ENCODE measurements around the gene CLDN7. TPM values are rescaled to one million over a fixed set of nuclear protein-coding genes. Genes with fewer than 3 reads are reported as not detected.

CLDN7 gene
- total and polyA plus RNA-seq, 2 donors from 2014 or later: 119 to 233 TPM

- DNase-seq (peak in 3 of 5 donors; percentile 96 to 98 (median 98)), FAIRE-seq (no peak)
- Histone ChIP-seq H3K27me3 (ENCODE audit: control insufficient read depth, insufficient read depth, low read length) (no peaks in the 10 kb centered on the region), H3K9me3 (ENCODE audit: control insufficient read depth in 2 of 3, insufficient read depth in 1 of 3, low read length in 3 of 3) (no peaks in the 10 kb centered on the region), H3K9ac (ENCODE audit: low read length in 3 of 3) (peak overlapping the region in 1 of 3 donors; percentile 34), H3K36me3 (ENCODE audit: control insufficient read depth in 2 of 3, insufficient read depth in 3 of 3, low read length in 3 of 3) (no peaks in the 10 kb centered on the region), H3K4me3 (ENCODE audit: low read length in 3 of 3) (peak overlapping the region; percentile 50 to 69 (median 57)), H3K4me1 (ENCODE audit: control insufficient read depth in 2 of 3, insufficient read depth in 2 of 3, low read depth in 1 of 3, low read length in 3 of 3) (peaks cover 4 to 21% (median 20%) of the 10 kb centered on the region in 3 donors), H3K27ac (ENCODE audit: low read depth in 2 of 2, low read length in 2 of 2) (peak overlapping the region; percentile 81 to 84)
- intact Hi-C loops (cut with DNase I): no loop called here
- no peak for TF ChIP-seq CTCF (IDR thresholded peaks at IDR 0.05; ENCODE audit: borderline replicate concordance, extremely low read depth, insufficient read depth)
Measured at GRCh38 chr17:7213895-7214299, 48.4 kb downstream of the CLDN7 start.

GRCh38 chr17:7211491-7212273, 50.6 kb downstream of the CLDN7 start:
- no peaks in the 10 kb centered on the region for H3K9me3 ChIP-seq (ENCODE audit: control insufficient read depth in 2 of 3, insufficient read depth in 1 of 3, low read length in 3 of 3)
- peak overlapping the region in 1 of 3 donors; percentile 32 for H3K9ac ChIP-seq (ENCODE audit: low read length in 3 of 3)
- no peak for TF ChIP-seq CTCF (IDR thresholded peaks at IDR 0.05; ENCODE audit: borderline replicate concordance, extremely low read depth, insufficient read depth)
- H3K36me3 ChIP-seq (ENCODE audit: control insufficient read depth in 2 of 3, insufficient read depth in 3 of 3, low read length in 3 of 3): no peaks in the 10 kb centered on the region
- peak in 3 of 5 donors; percentile 40 to 81 (median 63) for DNase-seq
- H3K27ac ChIP-seq (ENCODE audit: low read depth in 2 of 2, low read length in 2 of 2): no peak overlapping the region
- no peak for FAIRE-seq
- peak overlapping the region in 1 of 3 donors; percentile 12 for H3K4me3 ChIP-seq (ENCODE audit: low read length in 3 of 3)
- intact Hi-C loops (cut with DNase I): no loop called here
- H3K27me3 ChIP-seq (ENCODE audit: control insufficient read depth, insufficient read depth, low read length): no peaks in the 10 kb centered on the region
- peaks cover 4 to 12% (median 11%) of the 10 kb centered on the region in 3 donors for H3K4me1 ChIP-seq (ENCODE audit: control insufficient read depth in 2 of 3, insufficient read depth in 2 of 3, low read depth in 1 of 3, low read length in 3 of 3)

Small RNAs within 50 kb of the gene (microRNA-seq; reads per million reads assigned to microRNA genes)
- 788 reads per million, percentile 78 among the genes with 10 or more reads in this experiment for gene MIR324

Other genes with a start within 250 kb of the CLDN7 start
Only the 30 nearest of the 35 such genes appear.
- gene SLC16A11, start 218.4 kb downstream of the CLDN7 start, total RNA-seq: 2.1 TPM
- 7.8 TPM for gene SLC16A11, start 218.4 kb downstream of the CLDN7 start, polyA plus RNA-seq (ENCODE audit: insufficient read depth, low read depth, low replicate concordance)
- 16.1 TPM for gene CLEC10A, start 182.2 kb downstream of the CLDN7 start, total RNA-seq
- 1.5 TPM for gene CLEC10A, start 182.2 kb downstream of the CLDN7 start, polyA plus RNA-seq (ENCODE audit: insufficient read depth, low read depth, low replicate concordance)
- 1.2 TPM for gene ASGR2, start 147.7 kb downstream of the CLDN7 start, total RNA-seq
- 1.4 TPM for gene ASGR2, start 147.7 kb downstream of the CLDN7 start, polyA plus RNA-seq (ENCODE audit: insufficient read depth, low read depth, low replicate concordance)
- 2.1 TPM for gene ASGR1, start 83.1 kb downstream of the CLDN7 start, total RNA-seq
- 1.4 TPM for gene ASGR1, start 83.1 kb downstream of the CLDN7 start, polyA plus RNA-seq (ENCODE audit: insufficient read depth, low read depth, low replicate concordance)
- gene DLG4, start 42.6 kb downstream of the CLDN7 start, total RNA-seq: 18.9 TPM
- gene DLG4, start 42.6 kb downstream of the CLDN7 start, polyA plus RNA-seq (ENCODE audit: insufficient read depth, low read depth, low replicate concordance): 6.6 TPM
- gene ACADVL, start 42.5 kb downstream of the CLDN7 start, total RNA-seq: 689 TPM
- 1,202 TPM for gene ACADVL, start 42.5 kb downstream of the CLDN7 start, polyA plus RNA-seq (ENCODE audit: insufficient read depth, low read depth, low replicate concordance)
- gene DVL2, start 28.0 kb downstream of the CLDN7 start, total RNA-seq: 35.8 TPM
- 18.0 TPM for gene DVL2, start 28.0 kb downstream of the CLDN7 start, polyA plus RNA-seq (ENCODE audit: insufficient read depth, low read depth, low replicate concordance)
- 28.1 TPM for gene PHF23, start 23.0 kb downstream of the CLDN7 start, total RNA-seq
- gene PHF23, start 23.0 kb downstream of the CLDN7 start, polyA plus RNA-seq (ENCODE audit: insufficient read depth, low read depth, low replicate concordance): 48.5 TPM
- gene GABARAP, start 20.0 kb downstream of the CLDN7 start, total RNA-seq: 477 TPM
- gene GABARAP, start 20.0 kb downstream of the CLDN7 start, polyA plus RNA-seq (ENCODE audit: insufficient read depth, low read depth, low replicate concordance): 1,483 TPM
- 113 TPM for gene CTDNEP1, start 10.7 kb downstream of the CLDN7 start, total RNA-seq
- gene CTDNEP1, start 10.7 kb downstream of the CLDN7 start, polyA plus RNA-seq (ENCODE audit: insufficient read depth, low read depth, low replicate concordance): 124 TPM
- gene ELP5, start 10.3 kb downstream of the CLDN7 start, total RNA-seq: 41.9 TPM
- gene ELP5, start 10.3 kb downstream of the CLDN7 start, polyA plus RNA-seq (ENCODE audit: insufficient read depth, low read depth, low replicate concordance): 110 TPM
- gene SLC2A4, start 19.2 kb upstream of the CLDN7 start, total RNA-seq: 4.2 TPM
- gene SLC2A4, start 19.2 kb upstream of the CLDN7 start, polyA plus RNA-seq (ENCODE audit: insufficient read depth, low read depth, low replicate concordance): 2.8 TPM
- 1.3 TPM for gene YBX2, start 32.2 kb upstream of the CLDN7 start, total RNA-seq
- gene YBX2, start 32.2 kb upstream of the CLDN7 start, polyA plus RNA-seq (ENCODE audit: insufficient read depth, low read depth, low replicate concordance): 3.3 TPM
- 306 TPM for gene EIF5A, start 45.1 kb upstream of the CLDN7 start, total RNA-seq
- 434 TPM for gene EIF5A, start 45.1 kb upstream of the CLDN7 start, polyA plus RNA-seq (ENCODE audit: insufficient read depth, low read depth, low replicate concordance)
- gene GPS2, start 52.9 kb upstream of the CLDN7 start, total RNA-seq: 67.0 TPM
- 101 TPM for gene GPS2, start 52.9 kb upstream of the CLDN7 start, polyA plus RNA-seq (ENCODE audit: insufficient read depth, low read depth, low replicate concordance)
- 44.7 TPM for gene NEURL4, start 66.9 kb upstream of the CLDN7 start, total RNA-seq
- gene NEURL4, start 66.9 kb upstream of the CLDN7 start, polyA plus RNA-seq (ENCODE audit: insufficient read depth, low read depth, low replicate concordance): 21.2 TPM
- 26.0 TPM for gene ACAP1, start 74.1 kb upstream of the CLDN7 start, total RNA-seq
- gene ACAP1, start 74.1 kb upstream of the CLDN7 start, polyA plus RNA-seq (ENCODE audit: insufficient read depth, low read depth, low replicate concordance): 9.9 TPM
- 14.4 TPM for gene KCTD11, start 89.7 kb upstream of the CLDN7 start, total RNA-seq
- 7.2 TPM for gene KCTD11, start 89.7 kb upstream of the CLDN7 start, polyA plus RNA-seq (ENCODE audit: insufficient read depth, low read depth, low replicate concordance)
- gene TMEM95, start 92.7 kb upstream of the CLDN7 start, total RNA-seq: not detected
- gene TMEM95, start 92.7 kb upstream of the CLDN7 start, polyA plus RNA-seq (ENCODE audit: insufficient read depth, low read depth, low replicate concordance): not detected
- gene TNK1, start 118.6 kb upstream of the CLDN7 start, total RNA-seq: 9.3 TPM
- 7.6 TPM for gene TNK1, start 118.6 kb upstream of the CLDN7 start, polyA plus RNA-seq (ENCODE audit: insufficient read depth, low read depth, low replicate concordance)
- gene PLSCR3, start 132.0 kb upstream of the CLDN7 start, total RNA-seq: 35.0 TPM
- gene PLSCR3, start 132.0 kb upstream of the CLDN7 start, polyA plus RNA-seq (ENCODE audit: insufficient read depth, low read depth, low replicate concordance): 26.4 TPM
- gene TMEM256, start 141.6 kb upstream of the CLDN7 start, total RNA-seq: 55.8 TPM
- 389 TPM for gene TMEM256, start 141.6 kb upstream of the CLDN7 start, polyA plus RNA-seq (ENCODE audit: insufficient read depth, low read depth, low replicate concordance)
- 23.4 TPM for gene NLGN2, start 145.4 kb upstream of the CLDN7 start, total RNA-seq
- 7.3 TPM for gene NLGN2, start 145.4 kb upstream of the CLDN7 start, polyA plus RNA-seq (ENCODE audit: insufficient read depth, low read depth, low replicate concordance)
- not detected for gene SPEM1, start 157.8 kb upstream of the CLDN7 start, total RNA-seq
- gene SPEM1, start 157.8 kb upstream of the CLDN7 start, polyA plus RNA-seq (ENCODE audit: insufficient read depth, low read depth, low replicate concordance): not detected
- not detected for gene SPEM2, start 163.1 kb upstream of the CLDN7 start, total RNA-seq
- gene SPEM2, start 163.1 kb upstream of the CLDN7 start, polyA plus RNA-seq (ENCODE audit: insufficient read depth, low read depth, low replicate concordance): not detected
- gene SPEM3, start 166.4 kb upstream of the CLDN7 start, total RNA-seq: not detected
- gene SPEM3, start 166.4 kb upstream of the CLDN7 start, polyA plus RNA-seq (ENCODE audit: insufficient read depth, low read depth, low replicate concordance): not detected
- 10.0 TPM for gene TMEM102, start 173.0 kb upstream of the CLDN7 start, total RNA-seq
- 10.0 TPM for gene TMEM102, start 173.0 kb upstream of the CLDN7 start, polyA plus RNA-seq (ENCODE audit: insufficient read depth, low read depth, low replicate concordance)
- gene FGF11, start 177.0 kb upstream of the CLDN7 start, total RNA-seq: 1.4 TPM
- gene FGF11, start 177.0 kb upstream of the CLDN7 start, polyA plus RNA-seq (ENCODE audit: insufficient read depth, low read depth, low replicate concordance): 7.7 TPM
- gene CHRNB1, start 182.6 kb upstream of the CLDN7 start, total RNA-seq: 11.9 TPM
- 19.3 TPM for gene CHRNB1, start 182.6 kb upstream of the CLDN7 start, polyA plus RNA-seq (ENCODE audit: insufficient read depth, low read depth, low replicate concordance)
- 64.8 TPM for gene ZBTB4, start 217.2 kb upstream of the CLDN7 start, total RNA-seq
- gene ZBTB4, start 217.2 kb upstream of the CLDN7 start, polyA plus RNA-seq (ENCODE audit: insufficient read depth, low read depth, low replicate concordance): 23.2 TPM

Measured in kidney (tissue), 14 donors.